SW 1271 (cell line): ENCODE results near the gene METRN.

ENCODE experiments used
- DNase-seq, 2 experiments: peaks; one replicate each; lab custom pipeline; 2025; lab: John Stamatoyannopoulos, UW

Gene METRN

DNA sequence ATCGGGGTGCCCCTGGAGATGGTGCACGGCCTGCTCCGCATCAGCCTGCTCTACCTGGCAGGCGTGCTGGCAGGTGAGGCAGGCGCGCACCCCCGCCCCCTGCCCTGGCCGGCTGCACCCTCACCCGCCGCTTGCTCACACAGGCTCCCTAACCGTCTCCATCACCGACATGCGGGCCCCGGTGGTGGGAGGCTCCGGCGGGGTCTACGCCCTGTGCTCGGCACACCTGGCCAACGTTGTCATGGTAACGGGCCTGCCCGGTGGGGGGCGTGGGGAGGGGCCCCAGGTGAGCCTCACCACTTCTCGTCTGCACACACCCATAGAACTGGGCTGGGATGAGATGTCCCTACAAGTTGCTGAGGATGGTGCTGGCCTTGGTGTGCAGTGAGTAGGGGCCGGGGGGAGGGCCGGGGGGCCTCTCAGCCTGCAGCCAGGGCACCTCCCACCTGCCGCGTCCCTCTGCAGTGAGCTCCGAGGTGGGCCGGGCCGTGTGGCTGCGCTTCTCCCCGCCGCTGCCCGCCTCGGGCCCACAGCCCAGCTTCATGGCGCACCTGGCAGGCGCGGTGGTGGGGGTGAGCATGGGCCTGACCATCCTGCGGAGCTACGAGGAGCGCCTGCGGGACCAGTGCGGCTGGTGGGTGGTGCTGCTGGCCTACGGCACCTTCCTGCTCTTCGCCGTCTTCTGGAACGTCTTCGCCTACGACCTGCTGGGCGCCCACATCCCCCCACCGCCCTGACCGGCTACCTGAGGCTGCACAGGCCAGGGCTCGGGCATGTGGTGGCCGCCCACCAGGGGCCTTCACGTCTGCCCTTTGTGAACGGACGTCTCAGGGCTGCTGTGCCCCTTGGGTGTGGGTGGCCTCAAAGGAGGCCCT, 37.4 kb upstream of the METRN start:
- no peak for DNase-seq

- DNase-seq = no peak
Measured at GRCh38 chr16:678209-678857, 36.6 kb upstream of the METRN start.

DNA sequence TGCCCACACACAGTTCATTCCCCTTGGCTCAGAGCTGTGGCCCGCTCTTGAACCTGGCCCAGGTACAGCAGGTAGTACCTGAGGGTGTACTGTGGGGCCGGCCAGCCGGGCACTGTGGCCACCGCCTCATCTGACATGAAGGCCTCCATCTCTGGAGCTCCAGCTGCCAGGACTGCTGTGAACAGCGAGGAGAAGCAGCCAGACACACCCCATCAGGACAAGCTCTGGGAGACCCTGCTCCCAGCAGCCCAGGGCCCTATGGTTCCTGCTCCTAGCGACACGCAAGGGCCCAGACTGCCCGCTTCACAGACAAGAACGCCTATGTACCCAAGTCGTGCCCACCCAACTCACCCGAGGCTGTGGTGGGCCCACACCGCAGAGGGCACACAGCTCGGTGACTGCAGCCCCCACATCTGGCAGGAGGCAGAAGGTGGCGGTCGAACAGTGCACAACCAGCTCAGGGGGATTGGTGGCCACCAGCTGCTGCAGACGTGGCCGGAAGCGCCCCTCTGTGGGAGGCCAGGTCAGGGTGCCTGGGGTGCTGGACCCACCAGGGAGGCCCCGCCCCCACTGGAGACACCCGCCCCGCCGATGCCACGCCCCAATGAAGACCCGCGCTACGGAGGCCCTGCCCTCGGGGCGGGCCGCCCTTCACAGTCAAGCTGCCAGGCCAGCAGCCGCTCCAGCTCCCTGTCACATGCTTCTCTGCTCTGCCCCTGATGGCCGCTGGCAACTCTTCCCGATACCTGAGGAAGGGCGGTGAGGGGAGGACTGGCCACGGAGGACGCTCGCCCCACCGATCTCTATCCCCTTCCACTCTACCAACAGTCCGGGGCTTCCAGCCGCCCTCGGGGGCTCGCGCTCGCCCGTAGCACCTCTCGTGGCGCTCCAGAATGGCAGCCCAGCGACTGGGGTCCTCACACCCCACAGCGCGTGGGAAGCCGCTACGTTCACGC, 35.8 kb upstream of the METRN start:
- peak in 1 of 2 experiments; percentile 42 for DNase-seq

DNA sequence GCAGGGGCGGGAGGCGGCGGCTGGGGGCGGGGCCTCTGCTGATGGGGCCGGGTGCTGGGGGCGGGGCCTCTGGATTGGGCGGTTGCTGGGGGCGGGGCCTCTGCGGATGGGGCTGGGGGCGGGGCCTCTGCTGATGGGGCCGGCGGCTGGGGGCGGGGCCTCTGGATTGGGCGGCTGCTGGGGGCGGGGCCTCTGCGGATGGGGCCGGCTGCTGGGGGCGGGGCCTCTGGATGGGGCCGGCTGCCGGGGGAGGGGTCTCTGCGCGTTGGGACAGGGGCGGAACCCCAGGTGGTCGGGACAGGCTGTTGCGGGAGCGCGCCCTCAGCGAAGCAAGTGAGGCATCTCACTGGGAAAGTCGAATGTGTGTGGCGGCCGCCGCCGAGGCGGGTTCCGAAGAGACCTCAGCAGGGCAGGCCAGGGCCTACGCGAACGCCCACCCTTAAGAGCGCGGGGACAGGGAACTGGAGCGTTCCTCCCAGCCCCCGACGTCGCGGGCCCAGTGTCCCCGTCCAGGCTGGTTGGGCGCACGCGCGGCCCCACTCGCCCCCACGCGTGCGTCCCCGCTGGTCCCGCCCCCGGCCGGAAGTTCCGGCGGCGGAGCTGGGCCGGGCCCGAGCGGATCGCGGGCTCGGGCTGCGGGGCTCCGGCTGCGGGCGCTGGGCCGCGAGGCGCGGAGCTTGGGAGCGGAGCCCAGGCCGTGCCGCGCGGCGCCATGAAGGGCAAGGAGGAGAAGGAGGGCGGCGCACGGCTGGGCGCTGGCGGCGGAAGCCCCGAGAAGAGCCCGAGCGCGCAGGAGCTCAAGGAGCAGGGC, 34.9 kb upstream of the METRN start, which contains the start of gene STUB1:
TSS of gene STUB1 (plus strand) at position 597 of the 811 bp plus-strand sequence. CDS start at position 713, 116 bp downstream.
- peak in 1 of 2 experiments; percentile 77 for DNase-seq

GRCh38 chr16:680625-680945, 34.3 kb upstream of the METRN start:
- no peak for DNase-seq

DNA sequence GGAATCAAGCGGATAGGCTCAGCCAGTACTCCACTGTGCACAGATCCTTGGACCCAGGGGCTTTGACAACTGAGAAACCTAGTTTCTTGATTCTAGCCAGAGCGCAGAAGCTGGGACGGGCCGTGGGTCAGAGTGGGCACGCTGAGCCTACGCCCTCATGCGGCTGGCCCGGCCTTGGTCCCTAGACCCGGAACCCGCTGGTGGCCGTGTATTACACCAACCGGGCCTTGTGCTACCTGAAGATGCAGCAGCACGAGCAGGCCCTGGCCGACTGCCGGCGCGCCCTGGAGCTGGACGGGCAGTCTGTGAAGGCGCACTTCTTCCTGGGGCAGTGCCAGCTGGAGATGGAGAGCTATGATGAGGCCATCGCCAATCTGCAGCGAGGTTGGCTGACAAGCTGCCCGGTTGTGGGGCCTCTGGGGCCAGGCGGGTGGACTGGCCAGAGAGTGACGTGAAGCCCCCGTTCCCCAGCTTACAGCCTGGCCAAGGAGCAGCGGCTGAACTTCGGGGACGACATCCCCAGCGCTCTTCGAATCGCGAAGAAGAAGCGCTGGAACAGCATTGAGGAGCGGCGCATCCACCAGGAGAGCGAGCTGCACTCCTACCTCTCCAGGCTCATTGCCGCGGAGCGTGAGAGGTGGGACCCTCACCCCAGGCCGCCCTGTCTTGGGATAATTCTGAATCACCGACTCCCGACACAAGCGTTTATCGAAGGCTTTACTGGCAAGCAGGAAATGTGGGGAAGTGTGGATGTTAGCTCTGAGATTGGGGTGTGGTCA, 33.8 kb upstream of the METRN start:
- DNase-seq = peak in 1 of 2 experiments; percentile 18

DNA sequence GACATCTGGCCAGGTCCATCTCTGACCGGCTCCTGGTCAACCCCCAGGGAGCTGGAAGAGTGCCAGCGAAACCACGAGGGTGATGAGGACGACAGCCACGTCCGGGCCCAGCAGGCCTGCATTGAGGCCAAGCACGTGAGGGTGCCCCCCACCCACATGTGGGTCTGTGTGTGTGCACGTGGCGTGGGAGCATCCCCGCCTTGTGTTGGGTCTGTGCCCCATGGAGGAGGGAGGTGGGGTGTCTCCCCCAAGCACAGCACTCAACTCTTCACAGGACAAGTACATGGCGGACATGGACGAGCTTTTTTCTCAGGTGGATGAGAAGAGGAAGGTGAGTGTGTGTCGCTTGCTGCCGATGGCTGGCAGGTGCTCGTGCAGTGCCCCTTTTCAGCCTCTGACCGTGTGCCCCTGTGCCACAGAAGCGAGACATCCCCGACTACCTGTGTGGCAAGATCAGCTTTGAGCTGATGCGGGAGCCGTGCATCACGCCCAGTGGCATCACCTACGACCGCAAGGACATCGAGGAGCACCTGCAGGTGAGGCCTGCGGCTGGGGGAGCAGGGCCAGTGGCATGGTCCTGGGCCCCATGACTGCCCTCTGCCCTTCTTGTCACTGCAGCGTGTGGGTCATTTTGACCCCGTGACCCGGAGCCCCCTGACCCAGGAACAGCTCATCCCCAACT, 33.0 kb upstream of the METRN start:
- peak in 1 of 2 experiments; percentile 5 for DNase-seq

- no peak for DNase-seq
Measured at GRCh38 chr16:682493-683395, 32.2 kb upstream of the METRN start.

GRCh38 chr16:683396-684070, 31.4 kb upstream of the METRN start:
- no peak for DNase-seq

DNA sequence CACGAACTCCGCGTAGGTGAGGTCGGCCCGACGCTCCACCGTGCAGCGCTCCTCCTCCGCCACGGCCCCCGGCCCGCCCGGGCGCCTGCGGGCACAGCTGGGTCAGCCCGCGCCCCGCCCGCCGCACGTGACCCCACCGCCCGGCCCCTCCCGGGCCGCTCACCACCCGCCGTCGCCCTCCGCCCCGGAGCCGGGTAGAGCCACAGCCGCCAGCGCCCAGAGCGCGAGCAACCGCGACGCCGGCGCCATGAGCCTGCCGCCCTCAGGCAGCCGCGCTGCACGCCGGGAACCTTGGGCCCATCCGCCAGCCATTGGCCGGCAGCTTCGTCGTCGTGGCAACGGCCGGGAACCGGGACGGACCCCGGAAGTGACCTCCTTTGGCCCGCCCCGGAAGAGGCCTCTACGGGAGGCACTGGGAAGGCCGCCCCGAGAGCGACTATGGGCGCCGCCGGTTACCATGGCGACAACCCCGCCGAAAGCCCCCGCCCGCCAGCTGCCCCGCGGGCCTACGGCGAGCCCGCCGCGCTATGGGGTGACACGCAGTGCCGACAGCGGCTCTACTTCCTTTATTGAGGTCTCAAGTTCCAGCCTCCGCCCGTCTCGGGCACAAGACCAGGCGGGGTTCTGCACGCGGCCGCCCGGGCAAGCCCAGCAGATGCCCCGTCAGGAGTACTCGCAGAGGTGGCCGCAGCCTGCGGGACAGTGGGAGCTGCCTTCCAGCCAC, 30.7 kb upstream of the METRN start, which contains the start of gene JMJD8:
TSS of gene JMJD8 (minus strand) at position 264 of the 724 bp plus-strand sequence. CDS start at position 249, 15 bp downstream.
- DNase-seq = peak; percentile 70 to 80

- DNase-seq = no peak
Measured at GRCh38 chr16:684961-685696, 29.8 kb upstream of the METRN start.

- peak in 1 of 2 experiments; percentile 20 for DNase-seq
Measured at GRCh38 chr16:685967-686366, 29.0 kb upstream of the METRN start.

DNA sequence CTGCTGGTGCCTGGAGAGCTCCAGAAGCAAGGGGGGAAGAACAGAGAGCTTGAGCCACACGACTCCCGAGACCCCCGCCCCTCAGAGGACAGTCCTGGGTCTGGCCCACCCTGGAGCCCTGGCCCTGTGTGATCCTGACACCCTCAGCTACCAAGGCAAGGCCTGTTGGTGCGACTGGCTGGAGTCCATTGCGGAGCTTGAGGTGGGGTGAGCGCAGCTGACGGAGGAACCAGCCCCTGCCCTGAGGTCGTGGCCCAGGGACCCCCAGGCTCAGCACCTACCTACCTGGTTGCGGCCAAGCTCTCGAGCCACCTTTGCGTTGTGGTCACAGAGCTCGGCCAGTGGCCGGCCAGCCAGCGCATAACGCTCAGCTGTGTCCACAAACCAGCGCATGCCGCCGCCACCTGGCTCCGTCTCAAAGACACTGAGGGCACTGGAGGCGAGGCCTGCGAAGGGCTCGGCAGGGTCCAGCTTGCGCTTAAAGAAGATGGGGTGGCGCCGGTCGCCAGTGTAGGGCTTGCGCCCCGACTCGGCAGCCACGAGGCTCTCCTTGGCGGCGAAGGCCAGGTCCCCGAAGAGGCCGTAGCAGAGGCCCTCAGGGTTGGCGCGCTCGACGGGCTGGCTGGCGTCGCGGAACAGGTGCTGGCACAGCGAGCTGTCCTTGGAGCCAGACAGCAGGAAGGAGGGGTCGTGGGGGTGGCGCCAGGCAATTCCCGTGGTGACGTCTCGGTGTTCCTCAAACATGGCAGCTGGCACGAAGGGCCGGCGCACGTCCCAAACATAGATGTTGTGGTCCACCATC, 28.3 kb upstream of the METRN start:
- DNase-seq = no peak

GRCh38 chr16:687499-687898, 27.4 kb upstream of the METRN start:
- DNase-seq = no peak

- no peak for DNase-seq
Measured at GRCh38 chr16:689175-689897, 25.6 kb upstream of the METRN start.
